Measurements from ENCODE around the gene FAM227B. TPM values are rescaled to one million over a fixed set of nuclear protein-coding genes. Genes with fewer than 3 reads are reported as not detected.
"Not testable (repeated sequence)": the region's sequence is repeated elsewhere in the genome, so short reads cannot be mapped to it uniquely, and the experiment has no call there.

The FAM227B gene
- total RNA-seq, 1 experiment from 2014 or later, result 2.3 TPM

GRCh38 chr15:49490966-49491365 is 129.7 kb downstream of the FAM227B start:
- Mint-ChIP-seq H3K27ac (ENCODE audit: unreplicated experiment) (no peak overlapping the region), H3K4me1 (ENCODE audit: low read depth, unreplicated experiment) (no peaks in the 10 kb centered on the region), H3K4me3 (ENCODE audit: unreplicated experiment) (no peak overlapping the region), H3K27me3 (ENCODE audit: insufficient read depth, unreplicated experiment) (peaks cover 2% of the 10 kb centered on the region), H3K36me3 (ENCODE audit: insufficient read depth, unreplicated experiment) (no peaks in the 10 kb centered on the region), H3K9me3 (ENCODE audit: unreplicated experiment) (no peaks in the 10 kb centered on the region)
- Histone ChIP-seq H3K4me3 (ENCODE audit: low read depth, low read length) (no peak overlapping the region), H3K27me3 (replicated peaks; ENCODE audit: control insufficient read depth, insufficient read depth, low read length) (no peaks in the 10 kb centered on the region), H3K4me1 (no peaks in the 10 kb centered on the region), H3K9me3 (no peaks in the 10 kb centered on the region), H3K36me3 (ENCODE audit: control insufficient read depth, insufficient read depth, low read length) (no peaks in the 10 kb centered on the region)
- TF ChIP-seq CTCF (IDR thresholded peaks at IDR 0.05; ENCODE audit: insufficient read depth in 1 of 2, low read depth in 1 of 2, low read length in 1 of 2, severe bottlenecking in 1 of 2, unreplicated experiment in 1 of 2), result no peak
- BruUV-seq (replicated peaks), result no TSS peak
- intact Hi-C loops (cut with micrococcal nuclease; ENCODE audit: unreplicated experiment), result no loop called here
- CTCF ChIA-PET, result no interaction called here
- POLR2A ChIA-PET, result no interaction called here
- no peak for DNase-seq

GRCh38 chr15:49485401-49485800 is 135.2 kb downstream of the FAM227B start:
- CTCF ChIA-PET; H3K27ac Mint-ChIP-seq (ENCODE audit: unreplicated experiment); BruUV-seq (replicated peaks); H3K4me1 Mint-ChIP-seq (ENCODE audit: low read depth, unreplicated experiment); intact Hi-C loops (cut with micrococcal nuclease; ENCODE audit: unreplicated experiment); DNase-seq; POLR2A ChIA-PET; H3K27me3 ChIP-seq (replicated peaks; ENCODE audit: control insufficient read depth, insufficient read depth, low read length); H3K27me3 Mint-ChIP-seq (ENCODE audit: insufficient read depth, unreplicated experiment); H3K4me1 ChIP-seq; H3K4me3 Mint-ChIP-seq (ENCODE audit: unreplicated experiment); H3K9me3 Mint-ChIP-seq (ENCODE audit: unreplicated experiment); H3K36me3 Mint-ChIP-seq (ENCODE audit: insufficient read depth, unreplicated experiment); H3K9me3 ChIP-seq; H3K4me3 ChIP-seq (ENCODE audit: low read depth, low read length); H3K36me3 ChIP-seq (ENCODE audit: control insufficient read depth, insufficient read depth, low read length): not testable (repeated sequence)

- H3K4me1 ChIP-seq; H3K27me3 Mint-ChIP-seq (ENCODE audit: insufficient read depth, unreplicated experiment); H3K9me3 ChIP-seq; H3K27me3 ChIP-seq (replicated peaks; ENCODE audit: control insufficient read depth, insufficient read depth, low read length); H3K36me3 ChIP-seq (ENCODE audit: control insufficient read depth, insufficient read depth, low read length); H3K36me3 Mint-ChIP-seq (ENCODE audit: insufficient read depth, unreplicated experiment); BruUV-seq (replicated peaks); DNase-seq; H3K27ac Mint-ChIP-seq (ENCODE audit: unreplicated experiment); H3K4me3 Mint-ChIP-seq (ENCODE audit: unreplicated experiment); CTCF ChIA-PET; H3K4me3 ChIP-seq (ENCODE audit: low read depth, low read length); H3K9me3 Mint-ChIP-seq (ENCODE audit: unreplicated experiment); H3K4me1 Mint-ChIP-seq (ENCODE audit: low read depth, unreplicated experiment); POLR2A ChIA-PET: not testable (repeated sequence)
- intact Hi-C loops (cut with micrococcal nuclease; ENCODE audit: unreplicated experiment), result loop anchor here (10.0 kb wide), 1 partner anchor 526 kb away; no protein-coding TSS in a partner anchor
These were observed 141.6 kb downstream of the FAM227B start for GRCh38 chr15:49478982-49479381.

GRCh38 chr15:49478021-49478420 is 142.6 kb downstream of the FAM227B start:
- CTCF ChIA-PET; H3K4me1 Mint-ChIP-seq (ENCODE audit: low read depth, unreplicated experiment); H3K9me3 Mint-ChIP-seq (ENCODE audit: unreplicated experiment); H3K4me3 Mint-ChIP-seq (ENCODE audit: unreplicated experiment); BruUV-seq (replicated peaks); H3K36me3 ChIP-seq (ENCODE audit: control insufficient read depth, insufficient read depth, low read length); H3K36me3 Mint-ChIP-seq (ENCODE audit: insufficient read depth, unreplicated experiment); H3K9me3 ChIP-seq; DNase-seq; H3K27me3 Mint-ChIP-seq (ENCODE audit: insufficient read depth, unreplicated experiment); H3K27ac Mint-ChIP-seq (ENCODE audit: unreplicated experiment); POLR2A ChIA-PET; H3K4me1 ChIP-seq; H3K27me3 ChIP-seq (replicated peaks; ENCODE audit: control insufficient read depth, insufficient read depth, low read length); H3K4me3 ChIP-seq (ENCODE audit: low read depth, low read length): not testable (repeated sequence)
- intact Hi-C loops (cut with micrococcal nuclease; ENCODE audit: unreplicated experiment), result loop anchor here (10.0 kb wide), 1 partner anchor 527 kb away; no protein-coding TSS in a partner anchor

Measured in Caco-2 (cell line).